HEK293T (cell line): ENCODE data around the gene RAB44.

Source experiments
- PKNOX1 ChIP-seq: fragments of 450-650 bp; IDR thresholded peaks from 2 replicates; pipeline ENCODE4 v1.6.1; 2016
- SP1 ChIP-seq: fragments of 450-650 bp; IDR thresholded peaks from 2 replicates; pipeline ENCODE4 v1.6.1; 2017

DNA sequence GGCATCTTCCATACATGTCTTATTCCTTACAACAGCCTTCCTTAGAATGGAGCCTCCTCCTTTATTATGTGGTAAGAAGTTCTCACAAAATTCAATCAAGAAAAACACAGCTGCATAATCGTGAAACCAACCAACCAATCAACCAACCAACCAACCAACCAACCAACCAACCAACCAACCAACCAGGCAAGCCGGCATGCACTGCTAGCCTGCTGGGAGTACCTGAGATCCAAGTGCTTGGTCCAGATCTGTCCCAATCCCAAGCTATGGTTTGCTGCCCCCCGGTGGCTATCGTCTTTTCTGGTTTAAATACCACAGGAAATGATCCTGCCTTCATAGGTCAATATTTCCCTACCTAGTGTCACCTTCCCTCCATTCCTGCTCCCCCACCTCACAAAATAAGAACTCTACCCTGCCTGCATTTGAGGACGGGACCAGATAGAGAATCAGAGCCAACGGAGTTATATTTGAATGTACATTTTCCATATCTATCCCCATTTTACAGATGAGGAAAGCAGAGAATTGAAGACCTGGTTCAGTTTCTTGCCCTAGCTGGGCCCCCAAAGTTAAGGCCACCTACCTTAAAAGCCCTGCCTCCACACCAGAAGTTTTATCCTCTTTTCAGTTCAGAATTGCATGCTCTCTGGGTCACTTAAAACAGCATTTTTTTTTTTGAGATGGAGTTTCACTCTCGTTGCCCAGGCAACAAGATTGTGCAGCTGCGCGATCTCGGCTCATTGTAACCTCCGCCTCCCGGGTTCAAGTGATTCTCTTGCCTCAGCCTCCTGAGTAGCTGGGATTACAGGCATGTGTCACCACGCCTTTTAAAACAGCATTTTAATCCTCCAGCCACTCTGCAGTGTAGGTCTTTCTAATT lies 27.1 kb downstream of the RAB44 start:
- TF ChIP-seq SP1, result no peak
- TF ChIP-seq PKNOX1, result no peak
